AG04450 (cell line): Measurements from ENCODE around the gene PVR. TPM values are rescaled to one million over a fixed set of nuclear protein-coding genes. Genes with fewer than 3 reads are reported as not detected.

ENCODE experiments used
- CTCF ChIA-PET: fragments of 300-600, 350-600 bp; formaldehyde crosslinking; extraction: SDS; loops from one replicate; lab custom pipeline; 2022; ENCODE audit warnings: antibody characterized with exemption, inconsistent platforms; lab: Charles Lee
- POLR2A ChIA-PET: fragments of 350-600 bp; formaldehyde crosslinking; extraction: SDS; loops from one replicate; lab custom pipeline; 2021; ENCODE audit warnings: antibody characterized with exemption, inconsistent platforms; lab: Yijun Ruan, JAX
- DNase-seq: peaks from one replicate; pipeline ENCODE4 v3.0.0-alpha.2; 2011; ENCODE audit warnings: low read depth, low spot score
- H3K27ac ChIP-seq: one replicate; pipeline ENCODE4 v1.5.1; 2012; ENCODE audit warnings: low read depth, low read length, control low read depth
- H3K27me3 ChIP-seq: one replicate; pipeline ENCODE4 v1.6.0; 2012; ENCODE audit warnings: low read length; ENCODE audit not compliant: control insufficient read depth, insufficient read depth
- H3K4me3 ChIP-seq: 2 replicates; pipeline ENCODE4 v1.5.1; 2011; ENCODE audit warnings: mild to moderate bottlenecking, low read depth, low read length, control low read depth
- H3K9me3 ChIP-seq: 2 replicates; pipeline ENCODE4 v1.5.1; 2012; ENCODE audit warnings: low read length; ENCODE audit not compliant: control insufficient read depth, insufficient read depth
- polyA plus RNA-seq: library from polyadenylated mRNA; depleted of rRNA; stranded (reverse); fragments of >200 nt; gene quantifications from 2 replicates; pipeline ENCODE4 v1.2.3, GENCODE V29; 2011
- TF ChIP-seq, protein P1 (sequence below): IDR thresholded peaks from 2 replicates; pipeline ENCODE4 v1.5.1; 2011; ENCODE audit warnings: low read depth, low read length, control low read depth, inconsistent platforms

The PVR gene
- polyA plus RNA-seq, 1 experiment, result 125 TPM

DNA sequence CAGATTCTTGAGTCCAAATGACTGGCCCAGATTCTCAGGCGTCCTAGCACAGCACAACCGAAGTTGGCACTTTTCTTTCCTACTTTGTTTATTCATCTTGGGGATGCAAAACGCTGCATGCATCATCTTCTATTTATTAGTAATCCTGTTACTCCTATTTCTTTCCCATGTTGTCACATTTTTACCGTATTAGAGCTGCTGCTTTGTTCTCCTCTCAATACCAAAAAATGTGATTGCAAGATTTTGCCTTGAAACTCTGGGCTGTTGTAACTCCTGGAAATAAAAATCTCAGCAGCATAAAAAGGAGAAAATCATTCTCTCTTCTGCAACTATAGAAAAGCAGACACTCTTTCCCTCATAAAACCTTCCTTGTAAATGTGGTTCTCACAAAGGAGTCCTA, 43.2 kb upstream of the PVR start:
- Histone ChIP-seq H3K4me3 (no peak overlapping the region), H3K27ac (peak overlapping the region; percentile 59), H3K27me3 (no peaks in the 10 kb centered on the region), H3K9me3 (peaks cover 3% of the 10 kb centered on the region)
- TF ChIP-seq, protein P1, sequence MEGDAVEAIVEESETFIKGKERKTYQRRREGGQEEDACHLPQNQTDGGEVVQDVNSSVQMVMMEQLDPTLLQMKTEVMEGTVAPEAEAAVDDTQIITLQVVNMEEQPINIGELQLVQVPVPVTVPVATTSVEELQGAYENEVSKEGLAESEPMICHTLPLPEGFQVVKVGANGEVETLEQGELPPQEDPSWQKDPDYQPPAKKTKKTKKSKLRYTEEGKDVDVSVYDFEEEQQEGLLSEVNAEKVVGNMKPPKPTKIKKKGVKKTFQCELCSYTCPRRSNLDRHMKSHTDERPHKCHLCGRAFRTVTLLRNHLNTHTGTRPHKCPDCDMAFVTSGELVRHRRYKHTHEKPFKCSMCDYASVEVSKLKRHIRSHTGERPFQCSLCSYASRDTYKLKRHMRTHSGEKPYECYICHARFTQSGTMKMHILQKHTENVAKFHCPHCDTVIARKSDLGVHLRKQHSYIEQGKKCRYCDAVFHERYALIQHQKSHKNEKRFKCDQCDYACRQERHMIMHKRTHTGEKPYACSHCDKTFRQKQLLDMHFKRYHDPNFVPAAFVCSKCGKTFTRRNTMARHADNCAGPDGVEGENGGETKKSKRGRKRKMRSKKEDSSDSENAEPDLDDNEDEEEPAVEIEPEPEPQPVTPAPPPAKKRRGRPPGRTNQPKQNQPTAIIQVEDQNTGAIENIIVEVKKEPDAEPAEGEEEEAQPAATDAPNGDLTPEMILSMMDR, result no peak
- no peak for DNase-seq
- ChIA-PET POLR2A (interaction anchor here (0.8 kb wide), 1 partner anchor 43 kb away, joined by 3 read pairs; the partner anchor contains the start of gene PVR), CTCF (interaction anchor here (1.1 to 1.2 kb wide), 2 partner anchors 12 to 30 kb away, joined by 3 to 5 read pairs; no protein-coding TSS in a partner anchor)

DNA sequence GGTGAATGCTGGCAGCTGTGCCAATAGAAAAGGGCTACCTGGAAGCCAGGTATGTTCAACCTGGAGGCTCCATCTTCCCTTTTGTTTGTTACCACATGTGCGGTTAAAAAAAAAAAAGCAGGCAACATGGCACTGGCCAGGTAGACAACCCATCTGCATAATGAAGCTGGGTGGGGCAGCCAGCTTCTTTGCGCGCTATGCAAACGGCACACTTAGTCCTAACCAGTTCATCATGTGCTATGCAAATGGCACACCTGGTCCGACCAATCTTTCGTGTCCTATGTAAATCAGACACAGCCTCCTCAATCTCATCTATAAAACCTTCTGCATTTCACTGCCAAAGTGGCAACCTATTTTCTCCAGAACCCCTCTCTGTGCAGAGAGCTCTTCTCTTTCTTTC, 41.6 kb upstream of the PVR start:
- CTCF ChIA-PET, result interaction anchor here (0.5 to 2.3 kb wide), 3 partner anchors 25 to 62 kb away, joined by 3 to 7 read pairs (median 6); no protein-coding TSS in a partner anchor

DNA sequence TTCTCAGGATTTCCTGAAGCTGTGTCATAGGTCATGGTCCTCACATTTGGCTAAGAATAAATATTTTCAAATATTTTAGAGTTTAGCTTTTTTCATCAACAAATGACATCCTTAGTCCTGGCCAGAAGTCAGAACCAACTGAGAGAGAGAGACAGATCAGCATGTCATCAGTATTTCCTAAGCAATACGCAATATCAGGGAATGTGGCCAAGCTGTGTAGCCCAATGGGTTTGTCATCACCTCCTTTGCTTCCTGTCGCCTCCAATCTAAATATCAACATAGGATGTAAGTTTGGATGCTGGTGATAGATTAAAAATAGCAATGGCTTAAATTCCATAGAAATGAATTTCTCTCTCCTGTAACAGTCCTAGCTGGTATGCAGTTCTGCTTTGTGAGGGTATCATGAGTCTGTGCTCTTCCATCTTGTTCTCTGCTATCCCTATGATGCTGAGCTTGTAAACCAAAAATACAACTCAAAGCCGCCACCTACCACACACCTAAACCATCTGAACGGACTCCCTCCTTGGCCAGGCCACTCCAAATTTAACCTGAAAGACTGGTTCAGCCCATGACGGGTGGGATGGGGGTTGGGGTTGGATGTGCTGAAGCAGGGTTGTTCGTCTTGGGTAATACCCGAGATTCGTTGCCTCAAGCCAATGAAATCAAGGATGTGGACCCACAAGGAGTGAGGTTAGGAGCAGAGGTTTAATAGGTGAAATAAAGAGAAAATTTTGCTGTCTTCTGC, 40.3 kb upstream of the PVR start:
- DNase-seq, result peak; percentile 93
- TF ChIP-seq, protein P1, result no peak
- POLR2A ChIA-PET, result interaction anchor here (0.6 to 3.1 kb wide), 5 partner anchors 15 to 388 kb away, joined by 3 to 28 read pairs (median 10); no protein-coding TSS in a partner anchor
- Histone ChIP-seq H3K9me3 (no peaks in the 10 kb centered on the region; the same call in none of the 2 replicates), H3K27me3 (no peaks in the 10 kb centered on the region), H3K4me3 (no peak overlapping the region), H3K27ac (peak overlapping the region; percentile 80)
- CTCF ChIA-PET, result interaction anchor here (1.0 to 2.3 kb wide), 3 partner anchors 16 to 27 kb away, joined by 3 to 6 read pairs (median 6); no protein-coding TSS in a partner anchor

More for the DNA sequence above, 41.6 kb upstream of the PVR start:
- H3K9me3 ChIP-seq, result peaks cover 3% of the 10 kb centered on the region
- no peak for DNase-seq
- no peak overlapping the region for H3K4me3 ChIP-seq
- H3K27ac ChIP-seq, result no peak overlapping the region
- H3K27me3 ChIP-seq, result no peaks in the 10 kb centered on the region
- TF ChIP-seq, protein P1, result no peak
- POLR2A ChIA-PET, result interaction anchor here (1.2 to 3.1 kb wide), 3 partner anchors 13 to 46 kb away, joined by 7 to 28 read pairs (median 18); no protein-coding TSS in a partner anchor

DNA sequence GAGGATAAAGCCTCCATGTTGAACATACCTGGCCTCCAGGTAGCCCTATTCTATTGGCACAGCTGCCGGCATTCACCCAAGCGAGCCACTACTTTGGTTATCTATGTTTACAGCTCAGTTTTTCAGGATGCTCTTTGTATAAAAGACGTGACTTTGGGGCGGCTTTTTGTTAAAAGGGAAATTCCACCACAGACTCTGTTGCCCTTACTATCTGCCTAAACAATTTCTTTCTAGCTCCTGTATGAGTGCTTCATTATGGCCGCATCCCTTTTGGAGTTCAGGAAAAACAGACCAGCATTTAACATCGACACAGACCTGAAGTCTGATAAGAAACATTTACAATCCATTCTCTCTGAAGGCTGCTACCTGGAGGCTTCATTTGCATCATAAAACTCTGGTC, 39.5 kb upstream of the PVR start:
- ChIA-PET POLR2A (interaction anchor here (0.9 to 3.1 kb wide), 3 partner anchors 16 to 39 kb away, joined by 3 to 28 read pairs (median 18); partner anchors contain the start of gene PVR), CTCF (interaction anchor here (0.9 to 1.4 kb wide), 4 partner anchors 16 to 167 kb away, joined by 3 to 6 read pairs (median 4); no protein-coding TSS in a partner anchor)
- no peaks in the 10 kb centered on the region; the same call in 1 of the 2 replicates for H3K9me3 ChIP-seq
- TF ChIP-seq, protein P1, result no peak
- H3K4me3 ChIP-seq, result no peak overlapping the region
- no peak for DNase-seq
- H3K27me3 ChIP-seq, result no peaks in the 10 kb centered on the region
- peak overlapping the region; percentile 80 for H3K27ac ChIP-seq
